Hippocampal formation (tissue), 2 donors: ENCODE measurements around the gene MORN5.

Experiments used
- DNase-seq, 2 donors: peaks; one replicate each; lab custom pipeline; 2025; lab: John Stamatoyannopoulos, UW

Gene MORN5

DNA sequence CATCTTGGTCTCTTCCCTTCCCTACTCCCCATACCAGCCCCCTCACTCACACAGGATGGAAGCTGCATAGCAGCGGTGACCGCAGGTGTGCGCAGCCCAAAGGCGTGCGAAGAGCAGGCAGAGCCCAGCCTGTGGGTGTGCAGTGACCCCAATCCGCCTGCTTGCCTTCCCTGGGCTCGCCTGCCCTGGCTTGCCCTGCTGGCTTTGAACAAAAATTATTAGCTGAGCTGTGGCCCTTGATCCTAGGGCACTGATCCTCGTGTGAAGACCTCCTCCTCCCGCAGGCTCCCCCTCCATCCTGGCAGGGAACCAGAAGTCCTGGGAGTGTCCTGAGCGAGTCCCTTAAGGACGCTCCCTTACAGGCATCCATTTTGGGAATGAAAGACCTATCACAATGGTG, 31.9 kb downstream of the MORN5 start:
- DNase-seq, result no peak

DNA sequence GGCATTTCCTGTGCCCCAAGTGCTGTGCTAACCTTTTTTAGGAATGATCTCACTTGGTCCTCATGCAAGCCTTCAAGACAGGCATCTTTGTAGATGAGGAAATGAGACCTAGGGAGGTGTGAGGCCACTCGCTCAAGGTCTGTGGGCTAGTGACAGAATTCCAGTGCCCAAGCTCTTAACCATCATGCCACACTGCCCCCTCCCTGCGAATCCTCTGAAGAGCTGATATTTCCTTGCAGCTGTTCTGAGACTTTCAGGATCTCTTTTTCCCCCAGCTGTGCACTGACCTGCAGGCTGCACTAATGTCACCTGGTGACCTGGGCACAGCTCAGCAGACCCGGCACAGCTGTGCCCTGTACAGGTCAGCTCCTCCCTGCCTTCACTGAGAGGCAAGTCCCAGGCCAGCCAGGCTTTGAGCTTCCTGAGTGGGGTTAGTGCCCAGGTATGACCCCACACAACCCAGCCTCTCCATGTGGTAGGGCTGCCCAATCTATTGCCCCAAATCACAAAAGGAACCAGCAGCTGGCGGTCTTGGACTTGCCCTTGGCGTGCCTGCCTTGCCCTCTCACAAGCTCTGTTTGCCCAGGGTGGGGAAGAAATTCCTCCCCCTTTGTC, 32.7 kb downstream of the MORN5 start:
- no peak for DNase-seq

DNA sequence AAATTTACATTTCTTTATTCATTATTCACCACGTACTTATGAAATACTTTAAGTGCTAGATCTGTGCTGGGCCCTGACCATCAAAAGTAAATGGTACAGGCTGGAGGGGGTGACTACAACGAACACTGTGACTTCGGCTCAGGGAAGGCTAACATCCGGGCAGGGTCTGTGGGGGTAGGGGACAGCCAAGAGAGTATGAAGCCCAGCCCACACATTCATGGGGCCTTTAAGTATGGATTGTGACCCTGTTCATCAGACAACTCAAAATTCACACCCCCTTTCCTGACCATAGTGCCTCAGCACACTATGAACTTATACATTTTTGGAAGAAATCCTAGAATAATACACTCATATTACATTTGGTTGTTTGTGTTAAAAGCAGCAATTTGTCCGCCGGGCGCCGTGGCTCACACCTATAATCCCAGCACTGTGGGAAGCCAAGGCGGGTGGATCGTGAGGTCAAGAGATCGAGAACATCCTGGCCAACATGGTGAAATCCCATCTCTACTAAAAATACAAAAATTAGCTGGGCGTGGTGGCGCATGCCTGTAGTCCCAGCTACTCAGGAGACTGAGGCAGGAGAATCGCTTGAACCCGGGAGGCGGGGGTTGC, 33.3 kb downstream of the MORN5 start:
- no peak for DNase-seq

DNA sequence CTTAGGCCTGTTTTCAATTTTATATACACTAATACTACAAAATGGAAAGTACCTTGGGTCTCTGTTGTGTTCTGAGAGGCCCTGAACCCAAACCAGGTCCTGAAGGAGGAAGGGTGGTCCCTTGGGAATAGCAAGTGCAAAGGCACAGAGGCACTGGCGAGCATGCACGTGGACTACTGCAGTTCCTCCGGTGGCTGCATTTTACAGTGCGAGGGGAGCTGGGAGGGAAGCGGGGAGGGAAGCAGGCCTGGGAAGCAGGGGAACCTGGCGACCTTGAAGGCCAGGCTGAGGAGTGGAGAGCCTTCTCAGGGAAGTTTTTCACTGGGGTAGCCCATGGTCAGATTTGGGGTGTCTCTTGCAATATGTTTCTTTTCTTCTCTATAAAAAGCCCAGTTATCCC, 33.9 kb downstream of the MORN5 start:
- no peak for DNase-seq

DNA sequence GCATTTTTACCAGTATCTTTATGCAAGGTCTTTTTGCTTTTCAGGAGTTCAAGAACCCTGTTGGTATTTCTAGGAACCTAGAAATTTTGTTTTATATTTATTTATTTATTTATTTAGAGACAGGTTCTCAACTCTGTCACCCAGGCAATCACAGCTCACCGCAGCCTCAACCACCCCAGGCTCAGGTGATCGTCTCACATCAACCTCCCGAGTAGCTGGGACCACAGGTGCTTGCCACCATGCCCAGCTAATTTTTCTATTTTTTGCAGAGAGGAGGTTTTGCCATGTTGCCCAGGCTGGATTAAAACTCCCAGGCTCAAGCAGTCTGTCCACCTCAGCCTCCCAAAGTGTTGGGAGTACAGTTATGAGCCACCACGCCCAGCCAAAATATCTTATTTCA, 36.2 kb downstream of the MORN5 start:
- DNase-seq, result no peak

DNA sequence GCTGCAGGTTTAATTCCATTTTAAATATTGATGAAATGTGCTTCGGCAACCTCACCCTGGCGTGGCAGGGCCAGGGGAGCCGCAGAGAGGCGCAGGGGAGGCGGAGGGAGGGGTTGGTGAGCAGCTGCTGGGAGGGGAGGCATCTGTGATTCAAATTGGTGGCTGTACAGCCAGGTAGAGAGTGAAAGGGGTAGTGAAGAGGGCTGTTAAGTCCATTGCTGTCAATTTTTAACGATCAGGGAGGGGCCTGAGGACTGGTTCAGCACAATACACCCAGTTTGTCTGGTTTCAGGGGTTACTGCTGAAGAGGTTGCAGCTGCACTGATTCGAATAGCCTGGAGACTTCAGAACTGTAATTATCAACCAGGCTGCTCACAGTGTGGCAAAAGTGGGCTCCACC, 37.7 kb downstream of the MORN5 start:
- no peak for DNase-seq

DNA sequence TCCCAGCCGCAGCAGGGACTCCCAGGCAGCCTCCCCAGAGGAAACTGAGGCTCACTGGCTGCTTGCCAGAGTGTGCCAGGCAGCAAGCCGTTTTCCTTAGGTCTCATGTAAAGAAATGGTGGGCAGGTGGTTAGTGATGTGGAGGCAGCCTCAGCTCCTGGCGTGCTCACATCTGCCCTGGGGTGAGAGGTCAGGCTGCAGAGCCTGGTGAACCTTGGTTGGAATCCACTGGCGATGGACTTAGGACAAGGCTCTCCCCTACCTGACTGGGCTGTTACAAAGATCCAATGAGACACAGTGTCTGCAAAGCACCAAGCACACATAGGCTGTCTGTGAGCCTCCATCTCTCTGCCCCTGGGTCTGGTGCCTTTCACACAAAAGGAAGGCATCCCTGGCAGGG, 38.2 kb downstream of the MORN5 start:
- DNase-seq, result no peak

DNA sequence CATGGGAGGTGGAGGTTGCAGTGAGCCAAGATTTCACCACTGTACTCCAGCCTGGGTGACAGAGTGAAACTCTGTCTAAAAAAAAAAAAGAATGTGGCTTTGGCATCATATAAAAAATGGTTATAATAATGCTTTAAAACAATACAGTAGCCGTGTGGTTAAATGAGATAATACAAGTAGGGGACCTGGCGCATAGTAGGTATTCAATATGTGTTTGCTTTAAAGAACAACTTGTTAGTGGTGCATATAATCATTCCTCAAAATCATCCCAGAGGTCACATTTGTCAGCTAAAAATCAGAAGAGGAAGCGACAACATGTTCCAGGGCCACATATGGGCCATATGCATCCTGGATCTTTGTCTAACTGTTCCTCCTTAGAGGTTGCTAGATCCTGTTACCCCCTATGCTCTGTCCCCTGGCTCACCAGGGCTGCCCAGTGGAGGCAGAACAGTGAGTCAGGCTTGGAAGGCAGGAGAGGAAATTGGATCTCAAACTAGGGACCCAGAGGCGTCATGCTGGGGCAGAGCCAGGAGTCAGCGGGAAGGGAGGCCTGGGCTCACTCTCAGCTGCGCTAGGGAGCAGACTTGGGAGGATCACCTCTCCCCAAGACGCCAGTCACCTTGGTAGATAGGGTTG, 41.4 kb downstream of the MORN5 start:
- DNase-seq, result no peak

DNA sequence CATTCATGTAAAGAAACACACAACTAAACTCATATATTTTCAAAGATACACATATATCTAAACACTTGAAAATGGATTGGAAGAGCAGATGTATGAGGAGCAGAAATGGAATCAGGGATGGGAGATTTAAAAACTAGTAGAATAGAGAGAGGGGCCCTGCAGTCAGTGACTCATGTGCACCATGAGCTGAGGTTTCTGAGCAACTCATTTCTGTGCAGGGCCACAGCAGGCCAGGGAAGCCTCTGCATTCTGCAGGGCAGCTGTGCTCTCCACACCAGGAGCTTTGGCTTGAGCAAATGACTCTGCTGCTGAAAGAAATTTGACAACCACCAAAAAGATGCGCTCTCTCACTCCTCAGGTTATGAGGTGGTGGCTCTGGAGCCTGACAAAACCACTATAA, 41.9 kb downstream of the MORN5 start:
- no peak for DNase-seq

DNA sequence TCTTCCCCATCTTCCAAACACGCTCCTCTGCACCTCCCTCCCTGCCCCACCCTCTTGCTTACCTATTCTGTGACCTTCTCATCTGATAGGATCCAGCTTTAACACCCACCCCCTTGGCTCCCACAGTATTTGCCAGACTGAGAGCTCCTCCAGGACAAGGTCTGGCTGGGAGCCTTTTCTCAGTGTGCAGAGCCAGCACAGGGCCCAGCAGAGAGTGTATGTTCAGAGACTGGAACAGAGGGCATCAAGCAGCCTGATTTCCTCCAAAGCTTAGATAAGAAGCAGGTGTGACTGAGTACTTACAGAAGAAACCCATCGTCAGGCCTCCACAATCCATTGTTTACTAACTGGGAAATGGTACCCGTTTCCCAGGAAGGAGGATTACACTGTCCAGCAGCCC, 42.4 kb downstream of the MORN5 start:
- DNase-seq, result no peak

DNA sequence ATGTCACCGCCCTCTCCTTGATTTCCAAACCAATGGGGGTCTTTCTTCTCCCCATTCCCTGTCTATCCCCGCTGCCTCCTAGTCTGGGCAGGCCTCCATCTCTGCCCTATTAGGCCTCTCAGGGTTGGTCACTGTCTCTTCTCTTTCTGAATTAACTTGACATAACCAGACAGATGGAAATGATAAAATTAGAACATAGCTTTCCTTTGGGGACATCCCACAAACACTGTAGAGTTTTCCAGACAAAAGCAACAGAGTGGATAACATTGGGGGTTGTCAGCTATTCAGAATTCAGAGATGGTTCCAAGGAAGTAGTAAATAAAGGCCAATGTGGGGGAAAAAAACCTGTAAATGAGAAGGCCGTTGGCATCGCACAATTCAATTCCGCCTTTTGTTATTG, 44.3 kb downstream of the MORN5 start:
- no peak for DNase-seq

DNA sequence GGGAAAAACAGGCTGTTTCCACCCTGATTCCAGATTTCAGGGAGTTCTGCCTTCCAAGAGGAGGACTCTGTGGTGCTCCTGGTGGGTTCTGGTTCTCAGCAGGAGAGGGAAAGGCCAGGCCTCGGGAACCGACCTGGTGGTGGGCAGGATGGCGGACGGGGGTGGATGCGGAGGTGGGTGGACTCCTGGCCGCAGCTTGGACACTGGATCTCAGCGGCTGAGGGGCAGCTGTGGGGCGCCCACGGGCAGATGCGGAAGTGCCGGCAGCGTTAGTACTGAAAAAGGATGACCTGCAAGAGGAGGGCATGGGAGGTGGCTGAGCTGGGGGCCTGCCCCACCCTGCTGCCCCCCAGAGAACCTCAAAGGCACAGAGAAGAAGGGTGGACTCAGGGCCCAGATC, 44.8 kb downstream of the MORN5 start:
- DNase-seq, result no peak

DNA sequence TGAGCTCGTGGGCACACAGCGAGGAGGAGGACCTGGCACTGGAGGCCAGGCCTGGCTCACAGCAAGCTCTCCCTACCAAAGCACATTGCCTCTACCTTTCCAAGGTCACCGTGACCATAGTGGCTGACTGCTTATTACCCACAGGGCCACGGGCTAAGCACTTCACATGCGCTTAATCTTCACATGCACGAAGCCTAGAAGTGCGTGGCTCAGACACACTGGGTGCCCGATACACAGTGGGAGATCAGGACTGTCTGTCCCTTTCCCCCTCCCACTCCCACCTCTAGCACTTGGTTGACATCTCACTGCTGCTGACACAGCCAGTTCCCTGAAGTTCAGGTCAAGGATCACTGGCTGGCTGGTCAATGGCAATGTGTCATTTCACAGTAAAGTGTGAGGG, 45.5 kb downstream of the MORN5 start:
- DNase-seq, result no peak

DNA sequence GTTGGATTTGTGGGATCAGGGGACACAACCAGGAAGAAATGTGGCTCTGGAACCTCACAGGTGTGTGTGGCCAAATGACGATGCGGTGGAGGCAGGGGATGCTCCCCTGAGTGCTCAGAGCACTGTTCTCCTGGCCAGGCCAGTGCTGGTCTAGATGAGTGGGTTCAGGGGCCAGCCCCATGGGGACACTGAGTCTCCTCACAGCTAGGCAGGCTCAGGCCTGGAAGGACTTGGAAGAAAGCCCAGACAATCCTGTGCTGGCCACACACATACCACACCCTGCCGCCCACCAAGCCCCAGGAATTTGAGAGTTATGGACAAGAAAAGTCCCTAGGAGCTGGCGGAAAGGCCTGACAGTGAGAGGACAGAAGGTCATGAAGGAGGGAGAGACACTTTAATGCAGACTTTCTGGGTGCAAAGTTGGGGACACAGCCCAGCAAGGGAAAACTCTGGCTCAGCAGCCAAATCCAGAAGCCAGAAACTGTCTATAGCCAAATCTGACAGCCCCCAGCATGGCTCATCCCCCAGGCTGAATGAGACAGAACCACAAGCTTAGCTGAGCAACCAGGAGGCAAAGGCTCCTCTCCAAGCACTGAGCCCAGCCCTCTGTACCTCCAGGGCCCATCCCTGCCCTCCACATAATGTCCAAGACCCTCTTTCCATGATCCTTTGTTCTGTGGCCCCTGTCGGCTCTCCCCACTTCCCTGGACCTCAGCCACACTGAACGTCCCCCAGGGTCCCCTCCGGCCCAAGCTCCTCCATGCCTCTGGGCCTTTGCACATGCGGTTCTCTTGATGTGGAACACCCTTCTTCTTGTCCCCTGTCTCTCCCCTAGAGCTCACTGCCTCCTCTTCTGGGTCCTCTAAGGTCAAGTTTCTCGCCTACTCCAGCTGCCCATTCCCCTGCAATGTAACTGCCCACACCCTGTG, 46.7 kb downstream of the MORN5 start:
- no peak for DNase-seq

DNA sequence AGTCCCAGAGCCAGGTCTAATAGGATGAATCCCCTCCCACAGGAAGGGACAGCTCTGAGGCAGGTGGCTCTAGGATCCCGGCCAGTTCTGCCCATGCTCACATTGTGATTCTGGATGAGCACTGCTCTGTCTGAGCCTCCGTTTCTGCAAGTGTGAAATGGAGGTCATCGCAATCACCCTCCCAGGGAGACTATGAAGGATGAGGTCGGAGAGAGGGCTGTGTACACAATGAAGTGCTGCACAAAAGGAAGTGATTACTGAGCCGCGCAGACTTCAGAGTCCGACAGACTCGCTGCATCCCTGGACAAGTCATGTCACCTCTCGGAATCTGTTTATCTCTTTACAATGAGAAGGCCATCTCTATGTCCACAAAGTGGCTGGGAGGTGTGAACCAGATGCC, 47.4 kb downstream of the MORN5 start:
- no peak for DNase-seq

DNA sequence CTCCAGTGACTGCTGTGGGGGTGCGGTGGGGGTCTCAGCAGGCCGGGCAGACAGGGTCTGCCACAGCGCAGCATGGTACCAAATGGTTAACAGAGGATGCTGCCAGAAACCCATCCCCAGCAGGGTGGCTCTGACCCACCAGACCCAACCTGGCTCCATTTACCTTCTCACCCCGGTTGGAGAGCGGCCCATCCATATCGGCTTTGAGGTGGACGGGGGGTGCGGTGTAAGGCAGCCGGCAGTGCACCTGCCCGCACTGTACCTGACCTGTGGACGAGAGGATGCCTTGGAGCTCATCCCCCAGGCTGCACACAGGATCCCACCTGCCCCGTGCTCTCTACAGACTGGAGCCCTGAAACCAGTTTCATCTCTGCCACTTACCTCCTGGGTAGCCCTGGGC, 49.7 kb downstream of the MORN5 start:
- DNase-seq, result no peak

DNA sequence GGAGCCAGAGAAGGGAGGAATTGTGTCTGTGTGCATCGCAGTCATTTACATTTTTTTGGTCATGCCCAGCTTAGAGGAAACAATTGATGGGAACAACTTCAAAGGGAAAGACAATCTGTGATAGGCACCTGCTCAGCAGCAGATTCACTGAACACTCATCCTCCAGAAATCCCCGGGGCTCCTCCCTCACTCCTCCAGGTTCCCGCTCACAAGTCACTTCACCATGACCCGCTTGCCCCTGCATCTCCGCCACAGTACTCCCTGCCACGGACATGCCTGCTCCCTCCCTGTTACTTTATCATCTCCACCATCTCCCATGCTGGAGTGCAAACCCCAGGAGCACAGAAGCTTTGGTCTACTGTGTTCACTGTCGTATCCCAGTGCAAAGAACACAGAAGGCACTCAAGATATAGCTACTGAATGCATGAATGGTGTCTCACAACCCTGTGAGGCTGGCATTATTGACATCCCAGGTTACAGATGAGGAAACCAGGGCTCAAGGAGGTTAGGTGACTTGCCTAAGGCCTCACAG, 52.8 kb downstream of the MORN5 start:
- no peak for DNase-seq

DNA sequence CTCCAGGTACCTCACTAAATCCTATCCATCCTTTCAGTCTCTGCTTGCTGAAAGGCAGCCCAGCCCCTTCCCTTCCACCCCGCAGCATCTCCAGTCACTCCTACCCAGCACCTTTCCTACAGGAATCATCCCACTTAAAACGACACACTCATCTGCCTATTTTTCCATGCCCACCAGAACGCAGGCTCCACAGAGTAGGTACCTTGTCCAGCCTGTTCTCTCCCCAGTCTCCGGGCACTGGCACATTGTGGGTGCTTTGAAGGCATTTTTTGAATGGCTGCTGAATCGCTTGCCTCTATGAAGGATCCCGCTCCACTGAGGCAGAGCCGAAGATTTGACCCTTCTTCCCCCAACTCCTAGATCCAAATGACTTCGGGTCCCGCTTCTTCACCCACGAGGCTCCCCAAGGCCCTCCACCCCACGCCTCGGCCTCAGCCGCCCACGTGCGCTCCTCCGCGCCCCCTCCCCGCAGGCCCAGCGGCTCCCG, 53.4 kb downstream of the MORN5 start:
- DNase-seq, result no peak

DNA sequence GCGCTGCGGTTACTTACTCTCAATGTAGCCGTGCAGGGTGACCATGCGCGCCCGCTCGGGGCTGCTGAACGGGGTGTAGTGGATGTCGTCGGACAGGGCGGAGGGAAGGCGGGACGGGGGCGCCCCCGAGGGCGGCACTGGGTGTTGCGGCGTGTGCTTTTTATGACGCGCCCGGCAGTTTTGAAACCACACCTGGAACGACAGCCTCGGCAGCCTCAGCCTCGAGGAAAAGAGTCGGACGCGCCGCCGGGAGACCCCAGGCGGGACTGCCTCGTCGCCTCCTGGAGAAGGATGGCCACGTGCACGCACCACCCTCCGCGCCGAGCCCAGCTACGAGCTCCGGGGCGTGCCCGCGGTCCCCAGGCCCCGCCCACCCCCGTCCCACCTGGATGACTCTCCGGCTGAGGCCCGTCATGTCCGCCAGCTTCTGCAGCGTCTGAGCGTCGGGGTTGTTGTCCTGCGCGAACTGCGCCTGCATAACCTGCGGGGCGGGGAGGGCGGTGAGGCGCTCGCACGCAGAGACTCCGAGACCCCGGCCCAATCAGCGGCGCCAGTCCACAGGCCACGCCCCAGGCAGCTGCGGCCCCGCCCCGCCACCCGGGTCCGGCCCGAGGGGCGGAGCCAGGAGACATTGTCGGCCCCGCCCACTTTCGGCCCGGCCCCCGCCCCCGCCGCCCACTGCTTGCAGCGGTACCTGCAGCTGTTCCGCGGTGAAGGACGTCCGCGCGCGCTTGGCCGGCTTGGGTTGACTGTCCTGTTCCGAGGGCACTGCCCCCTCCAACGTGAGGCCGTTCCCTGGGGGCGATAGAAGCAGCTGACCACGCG, 54.1 kb downstream of the MORN5 start:
- no peak for DNase-seq

DNA sequence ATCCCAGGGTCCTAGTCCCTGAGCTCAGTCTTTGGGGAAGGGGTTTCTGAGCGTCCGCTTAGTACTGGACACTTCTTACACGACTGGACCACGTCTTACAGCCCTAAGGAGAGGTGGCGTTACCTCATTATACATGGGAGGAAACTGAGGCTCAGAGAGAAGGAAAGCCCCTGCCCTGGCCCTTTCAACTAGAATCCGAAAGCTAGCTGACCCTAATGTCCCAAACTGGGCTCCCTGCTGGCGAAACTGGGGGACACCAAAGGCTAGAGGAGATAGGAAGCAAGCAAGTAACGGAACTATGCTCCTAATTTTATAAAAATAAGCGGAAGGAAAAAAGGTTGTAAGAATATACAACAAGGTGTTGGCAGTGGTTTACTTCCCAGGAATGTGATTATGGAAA, 54.8 kb downstream of the MORN5 start:
- no peak for DNase-seq

DNA sequence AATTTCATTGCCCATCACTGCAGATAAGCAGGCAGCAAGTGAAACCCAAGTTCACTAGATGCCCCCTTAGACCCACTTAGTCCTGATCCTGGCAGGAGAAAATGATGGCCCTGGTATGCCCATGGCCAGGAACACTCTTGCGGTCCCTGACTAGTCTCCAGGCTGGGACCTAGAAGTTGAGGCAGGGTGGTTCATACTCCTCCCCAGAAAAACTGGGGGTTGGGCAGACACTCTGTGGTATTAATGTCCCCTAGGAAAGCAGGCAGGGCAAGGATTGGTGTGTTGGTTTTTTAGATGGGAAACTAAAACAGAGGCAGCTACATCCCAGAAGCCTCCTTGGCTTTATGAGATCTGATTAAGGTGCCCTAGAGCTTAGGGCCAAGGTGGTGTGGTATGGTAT, 56.0 kb downstream of the MORN5 start:
- no peak for DNase-seq
